Measurements from ENCODE around the gene TRA2A. TPM values are rescaled to one million over a fixed set of nuclear protein-coding genes. Genes with fewer than 3 reads are reported as not detected.

The TRA2A gene
- 26.4 and 27.3 TPM in 2 replicates for total RNA-seq

GRCh38 chr7:23531794-23532489 is at the start of gene TRA2A:
Gene TRA2A, minus strand, starts transcription at chr7:23531981. Its CDS starts 157 bp downstream, at chr7:23531824.

GRCh38 chr7:23470330-23471105 is 61.3 kb downstream of the TRA2A start, which contains the start of gene IGF2BP3:
Gene IGF2BP3, minus strand, starts transcription at chr7:23470491. Its CDS starts 381 bp downstream, at chr7:23470110.

Other genes with a start within 250 kb of the TRA2A start
- gene MALSU1, start 232.6 kb downstream of the TRA2A start, total RNA-seq = 61.6 and 66.0 TPM in 2 replicates
- gene IGF2BP3, start 61.5 kb downstream of the TRA2A start, total RNA-seq = 21.9 and 52.6 TPM in 2 replicates
- gene CCDC126, start 65.4 kb upstream of the TRA2A start, total RNA-seq = 4.3 and 8.2 TPM in 2 replicates
- gene FAM221A, start 148.2 kb upstream of the TRA2A start, total RNA-seq = 0.60 and 0.95 TPM in 2 replicates
- under 0.01 TPM in 1 of 2 replicates, not detected in the other for gene STK31, start 178.2 kb upstream of the TRA2A start, total RNA-seq